ENCODE measurements around the gene DGKI.

DGKI gene

DNA sequence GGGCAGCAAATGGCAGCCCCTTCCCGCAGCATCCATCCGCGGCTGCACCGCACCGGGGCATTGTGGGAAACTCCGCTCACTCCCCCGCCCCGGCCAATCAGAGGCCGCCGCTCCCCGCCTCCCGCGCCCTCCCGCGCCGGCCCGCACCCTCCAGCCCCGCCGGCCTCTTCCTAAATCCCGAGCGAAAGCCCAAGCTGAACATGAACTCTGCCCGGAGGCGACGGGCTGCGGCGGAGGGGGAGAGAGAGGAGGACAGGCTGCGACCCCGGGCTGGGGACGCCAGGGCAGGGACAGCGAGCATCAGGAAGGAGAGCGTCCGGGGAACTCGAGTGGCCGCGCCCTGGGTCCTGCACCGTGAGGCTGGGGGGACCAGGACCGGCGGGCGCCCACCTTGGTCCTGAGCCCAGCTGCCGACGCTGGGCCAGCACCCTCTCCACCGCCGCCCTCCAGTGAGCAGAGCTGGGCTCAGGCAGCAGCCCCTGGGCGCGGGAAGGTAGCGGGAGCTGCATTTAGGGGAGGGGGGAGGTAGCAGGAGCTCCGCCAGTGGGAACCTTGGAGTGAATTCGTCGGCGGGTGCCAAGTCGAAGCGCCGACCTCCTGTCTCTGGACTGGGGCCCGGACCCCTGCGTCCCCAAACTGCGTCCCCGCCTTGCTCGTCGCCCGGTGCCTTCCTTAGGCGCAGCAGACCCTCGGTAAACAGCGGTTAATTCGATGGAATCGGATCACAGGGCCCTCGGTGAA lies at the start of gene DGKI:
TSS of gene DGKI (minus strand) at position 148 of the 741 bp plus-strand sequence.
- no peak for DNase-seq (ENCODE audit: low read depth, low spot score)
- Histone ChIP-seq H3K27me3 (ENCODE audit: insufficient read depth, insufficient read length) (peaks cover 57% of the 10 kb centered on the region), H3K4me1 (ENCODE audit: insufficient read depth, insufficient read length) (no peaks in the 10 kb centered on the region), H3K9ac (ENCODE audit: insufficient read length, low read depth) (peak within 1 kb of the TSS; percentile 58), H3K36me3 (ENCODE audit: insufficient read depth, insufficient read length, low read length) (no peaks in the 10 kb centered on the region), H3K4me3 (ENCODE audit: insufficient read length, low read depth) (peak within 1 kb of the TSS; percentile 39), H3K9me3 (ENCODE audit: insufficient read depth, low read length) (peaks cover 5% of the 10 kb centered on the region; the same call in 1 of the 2 replicates)
- TF ChIP-seq ZNF274 (IDR thresholded peaks at IDR 0.05; ENCODE audit: low read depth, low read length): no peak
- no peak for TF ChIP-seq YY1 (IDR thresholded peaks at IDR 0.05; ENCODE audit: insufficient read depth, insufficient read length)
- no peak for TF ChIP-seq SUZ12 (IDR thresholded peaks at IDR 0.05; ENCODE audit: extremely low read depth, insufficient read depth, insufficient read length)

DNA sequence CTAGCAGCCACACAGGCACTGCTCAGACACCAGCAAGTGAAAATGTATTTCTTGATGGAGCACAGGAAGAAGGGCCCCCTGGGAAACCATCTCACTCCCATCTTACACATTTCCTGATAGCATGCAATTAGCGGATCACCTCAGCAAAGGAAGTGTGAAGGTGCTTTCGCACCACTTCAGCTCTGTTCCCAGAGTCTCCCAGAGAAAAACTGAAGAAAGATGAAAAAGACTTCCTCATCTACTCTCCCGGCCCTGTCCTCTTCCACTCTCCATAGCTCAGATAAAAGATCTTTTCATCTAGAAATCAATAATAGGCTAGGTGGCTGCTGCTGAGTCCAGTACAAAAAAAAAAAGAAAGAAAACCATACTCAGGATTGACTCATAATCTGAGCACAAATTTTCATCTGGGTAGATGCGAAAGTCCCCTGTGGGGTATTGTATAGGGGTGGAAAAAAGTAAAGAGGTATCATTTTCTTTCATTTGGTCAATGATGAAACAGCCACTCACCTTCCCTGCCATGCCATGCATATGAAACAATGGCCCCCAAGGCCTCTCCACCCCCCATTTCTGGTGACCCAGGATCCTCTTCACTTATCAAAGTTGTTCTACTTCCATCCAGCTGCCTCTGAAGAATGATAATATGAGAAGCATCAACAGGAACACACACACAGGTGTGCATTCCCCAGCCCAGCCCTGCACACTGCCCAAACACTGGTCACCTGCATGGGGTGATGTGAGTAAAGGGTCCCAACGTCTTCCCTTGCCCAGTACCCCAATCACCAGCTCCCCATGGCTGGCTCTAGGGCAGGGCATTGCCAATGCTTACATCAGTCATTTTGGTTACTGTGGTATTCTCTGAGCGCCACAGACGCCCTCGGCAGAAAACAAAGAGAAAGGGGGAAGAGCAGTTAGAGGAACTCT lies 48.8 kb upstream of the DGKI start:
- H3K36me3 ChIP-seq (ENCODE audit: insufficient read depth, insufficient read length, low read length): peaks cover 33% of the 10 kb centered on the region

DNA sequence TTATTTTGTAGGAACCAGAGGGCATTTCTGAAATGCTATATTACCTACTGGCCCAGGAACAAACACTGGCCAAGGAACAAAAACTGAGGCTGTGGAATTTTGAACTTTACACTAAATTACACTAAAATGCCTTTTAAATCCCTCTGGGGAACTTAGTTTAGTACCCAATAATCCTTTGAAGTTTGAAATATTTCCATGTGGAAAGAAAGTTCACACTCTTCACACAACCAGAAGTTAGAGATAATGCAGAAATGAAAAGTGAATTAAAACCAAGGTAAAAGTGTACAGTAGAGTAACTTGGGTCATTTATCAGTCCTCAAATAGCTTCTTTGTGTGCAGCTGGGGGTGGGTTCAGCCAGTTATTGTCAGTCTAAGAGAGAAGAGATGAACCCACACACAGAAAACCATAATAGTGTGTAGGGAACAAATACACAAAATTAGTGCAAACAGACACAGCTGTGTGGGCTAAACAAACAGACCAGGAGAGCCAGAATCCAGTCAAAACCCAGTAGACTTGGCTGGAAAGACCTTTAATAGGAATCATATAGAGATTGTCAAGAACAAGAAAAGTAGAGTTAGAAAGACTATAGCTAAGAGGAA lies 46.5 kb upstream of the DGKI start:
- peaks cover 26% of the 10 kb centered on the region for H3K36me3 ChIP-seq (ENCODE audit: insufficient read depth, insufficient read length, low read length)
- no peak for DNase-seq (ENCODE audit: low read depth, low spot score)
- H3K4me3 ChIP-seq (ENCODE audit: insufficient read length, low read depth): no peak overlapping the region
- H3K9ac ChIP-seq (ENCODE audit: insufficient read length, low read depth): no peak overlapping the region
- H3K4me1 ChIP-seq (ENCODE audit: insufficient read depth, insufficient read length): no peaks in the 10 kb centered on the region
- H3K27me3 ChIP-seq (ENCODE audit: insufficient read depth, insufficient read length): no peaks in the 10 kb centered on the region
- no peaks in the 10 kb centered on the region for H3K9me3 ChIP-seq (ENCODE audit: insufficient read depth, low read length)
- TF ChIP-seq ZNF274 (IDR thresholded peaks at IDR 0.05; ENCODE audit: low read depth, low read length): no peak
- TF ChIP-seq SUZ12 (IDR thresholded peaks at IDR 0.05; ENCODE audit: extremely low read depth, insufficient read depth, insufficient read length): no peak
- no peak for TF ChIP-seq YY1 (IDR thresholded peaks at IDR 0.05; ENCODE audit: insufficient read depth, insufficient read length)

More for the DNA sequence above, 48.8 kb upstream of the DGKI start:
- Histone ChIP-seq H3K27me3 (ENCODE audit: insufficient read depth, insufficient read length) (no peaks in the 10 kb centered on the region), H3K9ac (ENCODE audit: insufficient read length, low read depth) (no peak overlapping the region), H3K9me3 (ENCODE audit: insufficient read depth, low read length) (no peaks in the 10 kb centered on the region), H3K4me3 (ENCODE audit: insufficient read length, low read depth) (no peak overlapping the region), H3K4me1 (ENCODE audit: insufficient read depth, insufficient read length) (no peaks in the 10 kb centered on the region)
- TF ChIP-seq ZNF274 (IDR thresholded peaks at IDR 0.05; ENCODE audit: low read depth, low read length) (no peak), YY1 (IDR thresholded peaks at IDR 0.05; ENCODE audit: insufficient read depth, insufficient read length) (no peak), SUZ12 (IDR thresholded peaks at IDR 0.05; ENCODE audit: extremely low read depth, insufficient read depth, insufficient read length) (no peak)
- DNase-seq (ENCODE audit: low read depth, low spot score): no peak

DNA sequence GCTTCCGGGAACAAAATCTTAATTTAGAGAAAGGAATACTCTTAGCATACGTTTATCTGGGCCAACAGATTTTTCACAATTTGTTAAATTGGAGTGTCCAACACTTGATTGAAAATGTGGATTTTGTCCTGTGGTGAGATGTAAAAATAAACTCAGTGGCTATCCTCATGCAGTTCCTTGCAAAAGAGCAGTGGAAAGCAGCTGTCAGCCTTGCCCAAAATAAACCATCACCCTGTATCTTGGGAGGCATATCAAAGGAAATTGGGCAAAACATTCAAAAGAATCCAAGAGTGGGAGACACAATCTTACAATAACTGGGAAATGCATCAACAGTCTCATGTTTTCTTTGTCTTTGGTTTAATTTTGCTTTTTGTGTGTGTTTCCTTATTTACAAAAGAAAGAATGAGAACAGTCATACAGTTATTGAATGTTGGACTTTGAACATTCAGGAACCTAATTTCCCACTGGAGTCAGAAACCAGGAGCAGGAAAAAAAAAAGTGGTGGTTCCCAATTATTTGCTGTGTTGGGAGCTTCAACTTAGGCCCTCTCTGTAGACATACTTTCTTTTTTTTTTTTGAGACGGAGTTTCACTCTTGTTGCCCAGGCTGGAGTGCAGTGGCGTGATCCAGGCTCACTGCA lies 44.4 kb upstream of the DGKI start:
- no peak for DNase-seq (ENCODE audit: low read depth, low spot score)
- no peak overlapping the region for H3K4me3 ChIP-seq (ENCODE audit: insufficient read length, low read depth)
- TF ChIP-seq SUZ12 (IDR thresholded peaks at IDR 0.05; ENCODE audit: extremely low read depth, insufficient read depth, insufficient read length) (no peak), YY1 (IDR thresholded peaks at IDR 0.05; ENCODE audit: insufficient read depth, insufficient read length) (no peak), ZNF274 (IDR thresholded peaks at IDR 0.05; ENCODE audit: low read depth, low read length) (no peak)
- no peak overlapping the region for H3K9ac ChIP-seq (ENCODE audit: insufficient read length, low read depth)
- no peaks in the 10 kb centered on the region for H3K9me3 ChIP-seq (ENCODE audit: insufficient read depth, low read length)
- H3K27me3 ChIP-seq (ENCODE audit: insufficient read depth, insufficient read length): no peaks in the 10 kb centered on the region
- no peaks in the 10 kb centered on the region for H3K4me1 ChIP-seq (ENCODE audit: insufficient read depth, insufficient read length)
- peaks cover 25% of the 10 kb centered on the region for H3K36me3 ChIP-seq (ENCODE audit: insufficient read depth, insufficient read length, low read length)

DNA sequence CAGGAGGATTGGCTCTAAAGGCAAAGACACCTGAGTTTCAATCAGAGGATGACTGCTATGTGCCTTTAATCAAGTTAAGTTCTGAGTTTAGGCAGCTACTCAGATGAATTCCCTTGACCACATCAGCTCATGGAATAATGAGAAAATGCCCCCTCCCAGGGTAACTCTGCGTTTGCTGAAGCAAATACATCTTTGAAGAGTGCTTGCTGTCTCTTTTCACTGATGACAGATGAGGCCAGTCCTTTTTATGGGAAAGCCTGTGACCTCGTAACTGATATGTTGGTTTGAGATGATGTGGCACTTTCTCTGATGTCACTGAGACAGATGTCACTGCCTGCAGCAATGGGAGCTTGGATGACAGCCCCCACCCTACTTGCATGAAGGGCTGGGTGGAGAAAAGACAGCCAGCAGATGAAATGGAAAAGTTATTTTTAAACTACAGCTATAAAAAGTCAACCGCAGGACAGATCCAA lies 43.7 kb upstream of the DGKI start:
- no peak overlapping the region for H3K4me3 ChIP-seq (ENCODE audit: insufficient read length, low read depth)
- H3K4me1 ChIP-seq (ENCODE audit: insufficient read depth, insufficient read length): no peaks in the 10 kb centered on the region
- TF ChIP-seq ZNF274 (IDR thresholded peaks at IDR 0.05; ENCODE audit: low read depth, low read length) (no peak), YY1 (IDR thresholded peaks at IDR 0.05; ENCODE audit: insufficient read depth, insufficient read length) (no peak), SUZ12 (IDR thresholded peaks at IDR 0.05; ENCODE audit: extremely low read depth, insufficient read depth, insufficient read length) (no peak)
- H3K27me3 ChIP-seq (ENCODE audit: insufficient read depth, insufficient read length): no peaks in the 10 kb centered on the region
- no peaks in the 10 kb centered on the region for H3K9me3 ChIP-seq (ENCODE audit: insufficient read depth, low read length)
- no peak for DNase-seq (ENCODE audit: low read depth, low spot score)
- no peak overlapping the region for H3K9ac ChIP-seq (ENCODE audit: insufficient read length, low read depth)
- H3K36me3 ChIP-seq (ENCODE audit: insufficient read depth, insufficient read length, low read length): peaks cover 22% of the 10 kb centered on the region

DNA sequence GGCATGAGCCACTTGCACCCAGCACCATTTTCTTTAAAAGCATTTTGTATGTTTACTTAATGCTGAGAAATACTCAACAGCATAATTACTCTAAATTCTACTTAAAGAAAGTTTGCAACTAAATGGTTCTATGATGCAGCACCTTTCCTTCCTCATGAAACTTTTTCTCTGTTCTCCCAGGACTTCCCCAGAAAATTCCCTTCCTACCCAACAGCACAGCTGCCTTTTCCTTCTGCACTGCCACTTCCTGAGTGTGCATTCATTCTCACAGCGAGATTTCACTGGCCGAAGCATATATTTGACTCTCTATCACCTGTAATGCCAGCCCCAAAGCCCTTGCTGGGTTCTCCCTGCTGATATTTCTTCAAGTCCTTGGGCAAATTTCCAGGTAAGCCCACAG lies 41.5 kb upstream of the DGKI start:
- TF ChIP-seq SUZ12 (IDR thresholded peaks at IDR 0.05; ENCODE audit: extremely low read depth, insufficient read depth, insufficient read length) (no peak), YY1 (IDR thresholded peaks at IDR 0.05; ENCODE audit: insufficient read depth, insufficient read length) (no peak), ZNF274 (IDR thresholded peaks at IDR 0.05; ENCODE audit: low read depth, low read length) (no peak)
- no peak overlapping the region for H3K9ac ChIP-seq (ENCODE audit: insufficient read length, low read depth)
- no peak for DNase-seq (ENCODE audit: low read depth, low spot score)
- no peak overlapping the region for H3K4me3 ChIP-seq (ENCODE audit: insufficient read length, low read depth)
- H3K27me3 ChIP-seq (ENCODE audit: insufficient read depth, insufficient read length): no peaks in the 10 kb centered on the region
- no peaks in the 10 kb centered on the region for H3K4me1 ChIP-seq (ENCODE audit: insufficient read depth, insufficient read length)
- H3K9me3 ChIP-seq (ENCODE audit: insufficient read depth, low read length): no peaks in the 10 kb centered on the region
- H3K36me3 ChIP-seq (ENCODE audit: insufficient read depth, insufficient read length, low read length): peaks cover 20% of the 10 kb centered on the region

Data from NT2/D1 (cell line).